Measurements from ENCODE around the gene MAFG.

The MAFG gene

DNA sequence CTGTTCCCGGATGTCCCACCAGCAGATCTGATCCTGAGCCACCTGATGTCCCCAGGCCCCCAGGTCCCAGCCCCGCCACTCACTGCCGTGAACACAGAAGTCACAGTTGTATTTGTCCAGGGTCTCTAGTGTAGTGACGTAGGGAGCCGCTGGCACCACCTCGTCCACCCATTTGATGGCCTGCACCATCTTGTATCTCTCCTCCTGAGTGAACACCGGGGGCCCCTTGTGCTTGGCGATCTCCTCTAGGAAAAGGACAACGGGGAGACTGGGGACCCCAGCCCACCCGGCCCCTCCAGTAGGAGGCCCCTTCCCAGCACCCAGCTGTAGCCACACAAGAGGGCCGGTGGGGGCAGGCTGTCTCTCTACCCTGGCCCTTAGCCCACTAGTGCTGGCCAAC is 18.7 kb downstream of the MAFG start:
- no peak for FAIRE-seq

DNA sequence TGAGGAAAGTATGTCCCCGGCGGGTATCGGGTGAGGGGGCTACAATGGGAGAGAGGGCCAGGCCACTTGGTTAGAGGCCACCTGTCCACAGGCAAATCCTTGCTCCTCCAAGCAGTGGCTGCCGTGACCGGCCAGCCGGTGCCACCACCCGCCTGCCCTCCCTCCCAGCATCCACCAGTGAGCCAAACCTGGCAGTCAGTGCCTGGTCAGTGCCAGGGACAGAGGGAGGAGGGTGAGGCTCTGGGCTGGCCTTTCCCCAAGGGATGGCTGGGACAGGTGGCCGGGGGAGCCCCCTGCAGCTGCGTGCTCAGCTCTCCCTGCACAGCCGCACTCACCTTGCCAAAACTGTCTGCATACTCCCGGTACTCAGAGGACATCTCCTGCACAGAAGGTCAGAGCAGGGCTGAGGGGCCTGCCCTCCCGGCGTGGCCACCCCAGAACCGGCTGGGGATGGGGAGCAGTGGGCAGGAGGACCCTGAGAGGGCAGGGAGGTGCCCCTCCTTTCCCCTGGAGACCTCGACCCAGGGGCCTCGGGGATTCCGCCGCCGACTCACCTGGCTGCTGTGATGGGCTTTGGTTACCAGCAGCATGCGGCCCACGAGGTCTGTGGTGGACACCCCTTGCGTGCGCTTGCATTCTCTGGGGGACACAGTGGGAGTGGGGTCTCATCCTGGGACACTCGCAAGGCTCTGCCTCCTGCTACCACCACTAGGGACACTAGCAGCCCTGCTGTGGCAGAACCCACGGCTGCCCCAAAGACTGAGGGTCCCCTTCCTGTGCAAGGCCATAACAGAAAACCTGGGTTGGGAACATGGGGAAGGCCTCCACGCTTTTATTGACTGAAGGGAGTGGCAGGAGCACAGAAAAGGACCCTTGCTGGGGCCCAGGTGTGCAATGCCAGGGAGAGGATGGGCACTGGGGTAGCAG is 20.1 kb downstream of the MAFG start:
- FAIRE-seq, result no peak

DNA sequence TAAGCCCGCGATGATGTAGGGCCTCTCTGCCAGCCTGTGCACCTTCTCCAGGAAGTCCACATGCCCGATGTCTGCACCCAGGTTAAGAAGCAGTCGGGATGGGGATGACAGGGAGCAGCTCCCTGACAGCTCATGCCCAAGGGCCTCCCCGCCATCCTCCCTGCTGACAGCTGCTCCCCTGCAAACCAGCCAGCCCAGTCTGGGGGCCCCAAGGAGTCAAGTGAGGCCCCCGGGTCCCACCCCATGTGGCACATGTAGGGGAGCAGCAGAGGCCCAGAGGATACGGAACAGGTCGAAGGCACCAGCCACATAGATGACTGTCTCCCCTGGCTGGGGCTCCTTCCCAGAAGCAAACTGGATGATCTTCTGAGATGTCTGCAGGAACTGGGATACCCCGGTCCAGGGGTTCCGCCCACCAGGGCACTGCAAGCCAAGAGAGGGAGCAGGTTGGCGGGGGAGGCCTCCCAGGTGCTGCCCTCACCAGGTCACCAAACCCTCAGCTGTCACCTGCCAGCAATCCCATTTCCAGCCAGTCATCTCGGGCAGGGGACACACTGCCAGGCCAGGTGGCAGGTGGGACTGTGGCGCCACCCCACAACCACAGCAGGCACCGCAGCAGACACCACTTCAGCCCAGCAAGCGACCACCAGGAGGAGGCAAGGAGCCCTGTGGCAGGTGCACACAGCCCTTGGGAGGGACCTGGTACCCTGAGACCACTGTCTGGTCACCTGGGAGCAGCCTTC is 20.9 kb downstream of the MAFG start:
- no peak for FAIRE-seq

DNA sequence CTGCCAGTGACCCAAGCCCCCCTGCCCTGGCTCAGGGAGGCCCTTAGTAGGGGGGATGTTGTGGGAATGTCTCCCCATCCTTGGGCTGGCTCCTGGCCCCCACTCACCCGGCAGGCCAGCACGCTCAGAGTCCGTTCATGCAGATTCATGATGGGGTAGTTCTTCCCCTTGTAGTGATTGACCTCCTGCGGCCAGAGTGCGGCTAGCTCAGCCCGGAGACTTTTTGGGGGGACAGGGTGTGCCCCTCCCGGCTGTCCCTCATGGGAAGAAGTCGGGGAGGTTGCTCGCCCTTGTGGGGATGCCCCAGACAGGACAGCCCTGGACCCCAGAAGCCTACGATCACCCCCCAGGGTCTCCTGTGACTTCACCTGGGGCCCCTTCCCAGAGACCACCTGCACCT is 21.5 kb downstream of the MAFG start:
- FAIRE-seq, result no peak

DNA sequence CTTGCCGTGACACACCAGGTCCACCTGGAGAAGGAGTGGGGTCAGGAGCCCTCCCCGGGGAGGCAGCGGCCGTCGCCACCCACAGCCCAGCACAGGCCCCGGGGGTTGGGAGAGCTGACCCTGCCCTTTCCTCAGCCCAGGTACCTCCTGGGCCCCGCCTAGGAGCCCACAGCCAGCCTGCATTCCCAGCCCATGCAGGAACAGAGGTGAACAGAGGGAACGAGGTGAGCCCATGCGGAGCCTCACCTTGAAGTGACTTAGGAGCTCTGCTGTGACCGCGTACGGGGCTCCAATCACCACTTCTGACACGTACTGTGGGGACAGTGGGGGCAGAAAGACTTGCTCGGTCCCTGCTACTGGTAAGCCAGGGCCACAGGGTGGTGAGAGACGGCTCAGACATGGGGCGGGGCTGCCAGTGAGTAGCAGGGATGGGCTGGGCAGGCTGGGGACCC is 22.1 kb downstream of the MAFG start:
- no peak for FAIRE-seq

DNA sequence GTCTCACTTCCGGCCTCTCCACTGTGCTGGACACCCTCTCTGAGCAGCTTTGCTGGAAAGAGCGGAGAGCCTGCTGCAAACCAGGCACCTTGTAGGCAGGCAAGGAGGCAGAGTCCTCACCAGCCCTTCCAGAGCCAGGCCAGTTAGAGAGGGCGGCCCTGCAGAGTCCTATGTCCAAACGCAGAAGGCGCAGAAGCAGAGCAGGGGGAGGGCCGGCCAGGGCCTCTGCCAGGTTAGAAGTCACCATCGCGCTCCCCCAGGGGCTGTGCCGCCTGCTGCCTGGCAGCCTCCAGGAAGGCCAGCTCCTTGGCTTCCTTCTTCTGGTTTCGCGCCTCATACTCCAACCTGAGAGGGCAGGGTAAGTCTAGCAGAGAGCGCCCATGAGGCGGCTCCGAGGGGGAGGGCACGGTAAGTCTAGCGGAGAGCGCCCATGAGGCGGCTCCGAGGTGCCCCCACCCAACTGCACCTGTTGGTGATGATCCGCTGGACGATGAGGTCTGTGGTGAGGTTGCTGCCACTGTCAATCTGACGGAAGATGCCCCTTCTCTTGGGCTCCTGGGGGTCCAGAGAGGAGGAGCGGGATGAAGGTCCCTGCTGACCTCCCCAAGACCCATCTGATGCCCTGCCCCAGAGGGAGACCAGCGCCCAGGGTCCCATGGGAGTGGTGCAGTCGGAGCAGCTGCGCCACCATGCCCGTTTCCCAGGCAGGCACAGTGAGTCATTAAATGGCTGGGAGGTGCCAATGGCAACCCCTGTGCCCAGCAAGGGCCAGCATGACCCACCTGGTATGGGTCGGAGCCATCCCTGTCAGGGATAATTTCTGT is 22.7 kb downstream of the MAFG start:
- FAIRE-seq, result no peak

DNA sequence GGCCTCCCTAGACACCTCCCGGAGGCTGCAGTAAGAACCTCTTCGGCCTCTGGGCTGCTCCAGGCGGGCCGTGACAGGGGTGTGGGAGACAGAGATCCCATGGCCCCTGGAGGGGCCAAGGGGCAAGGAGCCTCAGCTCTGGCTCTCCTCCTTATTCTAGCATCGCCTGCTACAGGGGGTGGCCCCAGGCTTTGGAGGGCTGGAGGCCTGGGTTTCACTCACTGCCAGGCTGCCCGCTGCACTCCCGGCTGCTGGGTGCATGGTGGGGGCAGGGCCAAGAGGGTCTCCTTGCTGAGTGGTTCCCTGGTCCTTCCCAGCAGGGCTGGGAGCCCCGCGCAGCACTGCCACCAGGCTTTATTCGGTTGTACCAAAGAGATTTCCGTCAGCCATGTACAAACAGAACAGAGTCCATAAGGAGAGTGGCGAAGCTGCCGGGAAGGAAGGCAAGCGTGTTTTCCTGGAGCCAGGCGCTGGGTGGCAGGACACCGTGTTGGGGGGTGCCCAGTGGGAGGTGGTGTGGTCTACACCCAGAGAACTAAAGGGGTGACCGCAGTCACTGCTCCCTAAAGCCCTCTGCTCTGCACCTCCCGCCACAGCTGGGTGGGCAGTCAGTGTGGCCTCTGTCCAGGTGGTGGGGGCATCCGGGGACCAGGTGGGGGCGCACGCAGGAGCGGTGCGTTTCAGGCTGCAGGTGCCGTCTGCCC is 23.5 kb downstream of the MAFG start:
- FAIRE-seq, result no peak

DNA sequence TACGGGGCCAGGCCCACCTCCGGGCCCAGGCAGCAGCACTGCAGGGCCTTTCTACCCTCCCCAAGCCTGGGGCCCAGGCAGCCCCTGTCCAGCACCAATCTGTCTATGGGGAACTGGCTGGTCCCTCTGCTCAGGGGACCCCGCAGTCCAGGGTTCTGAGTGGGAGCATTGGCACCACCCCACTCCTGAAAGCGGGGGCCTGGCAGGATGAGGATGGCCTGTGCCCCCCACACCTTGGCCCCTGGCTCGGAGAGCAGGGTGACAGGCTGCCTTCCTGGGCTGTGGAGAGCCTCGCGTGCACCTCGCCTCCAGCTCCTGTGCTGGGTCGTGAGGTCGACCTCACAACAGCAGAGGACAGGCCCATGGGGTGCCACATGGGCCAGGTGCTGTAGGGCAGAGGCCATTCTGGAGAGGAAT is 24.1 kb downstream of the MAFG start:
- FAIRE-seq, result no peak

DNA sequence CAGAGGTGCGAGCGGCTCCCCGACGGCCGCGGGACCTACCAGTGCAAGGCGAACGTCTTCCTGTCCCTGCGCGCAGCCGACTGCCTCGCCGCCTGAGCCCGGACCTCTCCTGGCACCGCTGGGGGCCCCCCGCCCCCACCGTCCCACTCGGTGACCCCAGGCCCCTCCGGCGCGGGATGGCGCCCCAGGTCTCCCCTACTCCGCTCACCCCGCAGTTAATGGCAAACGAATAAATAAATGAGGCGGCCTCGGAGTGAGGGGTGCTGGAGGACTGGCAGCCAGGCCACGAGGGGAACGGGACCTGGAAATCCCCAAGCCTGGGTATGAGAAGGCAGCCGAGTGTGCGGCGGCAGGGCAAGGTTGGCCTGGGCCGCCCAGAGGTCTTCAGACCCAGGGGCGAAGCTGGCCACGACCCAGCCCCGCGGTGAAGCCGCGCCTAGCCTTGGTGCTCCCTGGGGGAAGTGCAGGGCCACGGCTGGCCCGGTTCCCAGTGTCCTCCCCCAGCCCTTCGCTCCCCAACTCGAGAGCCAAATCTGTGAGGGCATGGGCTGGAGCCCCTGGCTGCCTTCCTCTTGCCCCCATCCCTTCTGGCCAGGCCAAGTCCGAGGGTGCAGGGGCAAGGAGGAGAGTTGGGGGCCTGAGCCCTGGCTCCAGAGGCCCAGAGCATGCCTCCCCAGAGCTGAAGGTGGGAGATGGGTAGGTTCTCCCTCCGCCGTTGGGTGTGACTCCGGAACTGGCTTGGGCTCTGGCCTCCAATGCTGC is 24.7 kb downstream of the MAFG start:
- no peak for FAIRE-seq

DNA sequence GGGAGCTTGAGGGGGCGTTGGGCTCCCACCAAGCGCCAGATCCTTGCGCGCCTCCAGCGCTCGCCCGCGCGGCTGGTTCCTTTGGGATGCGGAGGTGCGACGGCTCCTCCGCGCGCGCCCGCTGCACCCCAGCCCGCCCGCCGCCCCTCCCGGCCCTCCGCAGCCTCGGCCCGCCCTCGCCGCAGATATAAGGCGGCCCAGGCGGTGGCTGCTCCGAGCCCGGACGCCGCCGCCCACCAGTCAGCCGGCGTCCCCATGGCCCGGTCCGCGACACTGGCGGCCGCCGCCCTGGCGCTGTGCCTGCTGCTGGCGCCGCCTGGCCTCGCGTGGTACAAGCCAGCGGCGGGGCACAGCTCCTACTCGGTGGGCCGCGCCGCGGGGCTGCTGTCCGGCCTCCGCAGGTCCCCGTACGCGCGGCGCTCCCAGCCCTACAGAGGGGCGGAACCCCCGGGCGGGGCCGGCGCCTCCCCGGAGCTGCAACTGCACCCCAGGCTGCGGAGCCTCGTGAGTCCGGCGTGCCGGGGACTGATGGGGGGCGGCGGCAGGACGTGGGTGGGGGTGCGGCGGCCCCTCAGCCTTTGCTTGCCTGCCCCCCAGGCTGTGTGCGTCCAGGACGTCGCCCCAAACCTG is 25.4 kb downstream of the MAFG start, which contains the start of gene NPB:
Gene NPB, plus strand, starts transcription at position 216 of the 630 bp plus-strand sequence. Its CDS starts 40 bp downstream, at position 256.
- no peak for FAIRE-seq

DNA sequence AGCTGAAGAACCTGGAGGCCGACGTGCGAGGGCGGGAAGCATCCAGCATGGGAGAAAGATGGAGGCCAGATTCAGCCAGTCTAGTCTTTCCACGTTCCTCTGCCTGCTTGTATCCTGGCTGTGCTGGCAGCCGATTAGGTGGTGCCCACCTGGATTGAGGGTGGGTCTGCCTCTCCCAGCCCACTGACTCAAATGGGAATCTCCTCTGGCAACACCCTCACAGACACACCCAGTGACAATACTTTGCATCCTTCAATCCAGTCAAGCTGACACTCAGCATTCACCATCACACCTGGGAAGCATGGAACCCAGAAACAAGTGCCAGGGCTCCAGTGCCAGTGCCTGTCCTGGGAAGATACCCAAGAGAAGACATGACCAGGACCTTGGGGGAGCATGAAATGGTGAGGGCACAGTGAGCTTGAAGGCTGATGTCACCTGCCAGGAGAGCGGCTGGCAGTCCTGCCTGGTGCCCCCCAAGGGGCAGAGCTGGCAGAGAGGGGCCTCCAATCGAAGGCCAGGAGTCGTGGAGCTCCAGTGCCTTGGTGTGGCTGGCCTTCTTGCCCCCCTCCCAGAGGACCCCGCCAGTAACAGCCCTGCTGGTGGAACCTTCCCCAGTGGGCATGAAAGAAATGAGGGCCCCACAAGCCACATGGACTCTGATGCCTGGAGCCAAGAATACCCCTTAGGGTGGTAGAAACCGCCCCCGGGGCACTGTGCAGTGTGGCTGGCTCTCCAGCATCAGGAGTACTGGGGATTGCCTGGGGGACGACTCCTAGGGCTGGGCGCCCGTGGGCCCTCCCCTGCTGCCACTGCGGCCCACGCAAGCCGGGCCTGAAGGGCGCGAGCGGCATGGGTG is 26.1 kb downstream of the MAFG start:
- no peak for FAIRE-seq

DNA sequence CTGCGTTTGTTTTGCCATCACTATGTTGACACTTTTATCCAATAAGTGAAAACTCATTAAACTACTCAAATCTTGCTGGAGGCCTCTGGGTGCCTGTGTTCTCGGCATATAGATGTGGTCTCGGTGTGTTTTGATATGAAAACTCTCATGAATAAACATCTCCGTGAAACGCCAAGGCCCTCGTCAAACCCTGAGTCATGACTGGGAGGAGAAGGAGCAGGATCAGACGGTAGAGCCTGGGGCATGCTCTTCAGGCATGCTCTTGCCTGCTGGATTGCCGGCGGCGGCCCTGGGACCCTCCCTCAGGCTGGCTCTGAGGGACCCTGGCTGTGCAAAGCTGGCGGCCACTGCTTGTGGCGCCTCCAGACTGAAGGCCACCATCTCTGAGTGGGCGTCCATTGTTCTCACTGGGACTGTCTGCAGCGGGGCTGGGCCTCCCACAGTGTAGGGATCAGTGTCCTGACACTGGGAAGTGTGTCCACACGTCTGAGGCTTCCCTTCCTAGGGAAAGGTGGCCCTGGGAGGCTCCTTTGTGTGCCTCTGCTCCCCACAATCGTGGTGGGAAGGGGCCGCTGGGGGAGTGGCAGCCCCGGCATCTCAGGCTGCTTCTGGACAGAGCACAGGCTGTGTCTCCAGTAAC is 27.2 kb downstream of the MAFG start:
- no peak for FAIRE-seq

DNA sequence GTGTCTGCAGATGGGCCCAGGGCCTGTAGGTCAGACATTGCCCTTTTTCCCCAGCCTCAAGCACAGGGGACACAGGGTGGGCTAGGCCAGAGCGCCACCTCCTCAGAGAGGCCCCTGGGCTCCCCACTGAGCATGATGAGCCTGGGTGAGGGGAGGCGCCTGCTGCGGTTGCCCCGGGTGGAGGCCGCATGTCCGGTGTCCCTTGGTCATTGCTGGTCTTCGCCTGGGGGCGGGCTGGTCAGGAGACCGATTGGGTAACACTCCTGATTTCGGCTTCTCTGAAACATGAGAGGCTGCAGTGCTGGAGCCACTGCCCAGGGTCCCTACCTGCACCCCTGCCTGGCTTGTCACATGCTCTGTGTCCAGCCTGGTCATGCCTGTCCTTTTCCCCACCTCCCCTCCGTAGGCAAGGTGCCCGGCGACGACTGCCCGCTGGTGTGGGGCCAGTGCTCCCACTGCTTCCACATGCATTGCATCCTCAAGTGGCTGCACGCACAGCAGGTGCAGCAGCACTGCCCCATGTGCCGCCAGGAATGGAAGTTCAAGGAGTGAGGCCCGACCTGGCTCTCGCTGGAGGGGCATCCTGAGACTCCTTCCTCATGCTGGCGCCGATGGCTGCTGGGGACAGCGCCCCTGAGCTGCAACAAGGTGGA is 27.9 kb downstream of the MAFG start:
- no peak for FAIRE-seq

DNA sequence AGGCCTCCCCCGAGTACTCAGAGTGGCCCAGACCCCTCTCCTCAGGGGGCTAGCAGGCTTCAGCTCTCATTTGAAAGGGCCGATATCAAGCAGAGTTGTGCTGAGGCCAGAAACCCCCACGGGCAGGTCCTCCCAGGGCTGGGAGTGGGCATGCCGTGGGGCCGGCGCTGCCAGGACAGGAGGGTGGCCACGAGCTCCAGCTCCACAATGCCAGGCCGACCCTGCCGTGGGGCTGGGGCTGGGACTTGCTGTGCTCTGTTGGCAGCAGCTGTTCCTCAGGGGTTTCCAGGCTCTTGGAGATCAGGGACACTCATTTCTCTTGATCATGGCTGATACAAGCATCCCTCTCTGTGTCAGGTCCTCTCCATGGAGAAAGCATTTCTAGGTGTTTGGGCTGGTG is 28.6 kb downstream of the MAFG start:
- FAIRE-seq, result no peak

DNA sequence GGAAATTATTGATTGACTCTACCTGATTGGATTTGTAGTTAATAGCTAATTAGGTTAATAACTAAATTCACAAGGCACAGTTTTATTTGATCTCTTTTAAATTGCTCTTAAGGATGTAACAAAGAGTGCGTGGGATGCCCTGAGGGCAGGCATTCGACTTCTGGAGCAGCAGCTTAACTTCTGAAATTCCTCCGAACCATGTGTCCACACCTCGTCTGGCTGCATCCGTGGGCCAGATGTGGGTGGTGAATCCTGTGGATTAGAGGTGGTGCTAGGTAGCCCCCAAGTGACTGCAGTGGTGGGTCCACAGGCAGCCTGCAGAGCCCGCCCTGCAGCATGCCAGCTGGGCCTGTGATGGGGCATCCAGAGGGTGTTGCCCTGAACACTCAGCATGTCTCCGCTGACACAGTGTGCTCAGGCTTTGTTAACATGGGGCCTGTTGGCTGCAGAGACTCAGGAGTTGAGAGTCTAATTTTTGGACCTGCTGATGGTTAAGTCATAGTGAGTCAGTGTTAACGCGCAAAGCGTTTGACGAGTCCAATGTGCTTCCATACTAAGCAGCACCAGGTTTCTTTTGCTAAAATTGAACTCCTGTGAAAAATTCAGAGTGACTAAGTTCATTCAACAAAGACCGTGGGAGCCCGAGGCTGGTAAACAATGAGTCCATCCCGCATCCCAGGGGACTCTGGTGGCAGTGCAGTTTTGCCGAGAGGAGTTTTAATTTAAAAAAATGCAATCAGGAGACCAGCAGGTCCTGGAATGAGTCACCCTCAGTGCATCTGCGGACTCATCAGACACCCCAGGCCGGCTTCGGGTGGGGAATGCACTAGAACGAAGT is 29.3 kb downstream of the MAFG start:
- FAIRE-seq, result no peak

DNA sequence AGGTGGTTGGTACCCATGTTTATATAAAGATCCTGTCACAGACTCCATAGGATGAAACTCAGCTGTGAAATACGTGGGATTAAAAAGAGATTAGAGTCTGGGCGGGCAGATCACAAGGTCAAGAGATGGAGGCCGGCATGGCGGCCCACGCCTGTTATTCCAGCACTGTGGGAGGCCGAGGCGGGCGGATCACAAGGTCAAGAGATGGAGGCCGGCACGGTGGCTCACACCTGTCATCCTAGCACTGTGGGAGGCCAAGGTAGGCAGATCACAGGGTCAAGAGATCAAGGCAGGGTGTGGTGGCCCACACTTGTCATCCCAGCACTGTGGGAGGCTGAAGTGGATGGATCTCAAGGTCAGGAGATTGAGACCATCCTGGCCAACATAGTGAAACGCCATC is 32.1 kb downstream of the MAFG start:
- no peak for FAIRE-seq

DNA sequence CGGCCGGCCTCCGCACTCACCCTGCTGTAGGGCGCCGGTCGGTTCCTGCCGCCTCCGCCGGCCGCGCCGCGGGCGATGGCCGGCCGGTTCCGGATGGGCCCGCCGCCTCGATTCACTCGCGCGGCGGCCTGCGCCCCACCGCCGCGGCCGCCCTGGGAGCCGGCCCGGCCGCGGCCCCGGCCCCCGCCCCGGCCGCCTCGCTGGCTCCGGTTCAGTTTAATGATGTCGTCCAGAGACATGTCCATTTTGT is 36.3 kb downstream of the MAFG start:
- FAIRE-seq, result no peak
